IMR-90 (cell line): ENCODE data around the gene TMEM43.

ENCODE experiments used
- BHLHE40 ChIP-seq: fragments of 150-350 bp; IDR thresholded peaks from 2 replicates; pipeline ENCODE4 v1.6.1; 2016; ENCODE audit warnings: mild to moderate bottlenecking, low read depth, low read length
- FOS ChIP-seq: fragments of 150-350 bp; IDR thresholded peaks from 2 replicates; pipeline ENCODE4 v1.6.1; 2016; ENCODE audit warnings: low read depth, low read length
- MAZ ChIP-seq: IDR thresholded peaks from 2 replicates; pipeline ENCODE4 v1.6.1; 2012; ENCODE audit warnings: low read depth, mild to moderate bottlenecking, low read length, improper control_type of control experiment, moderate library complexity, borderline replicate concordance
- POLR2A ChIP-seq: IDR thresholded peaks from 2 replicates; pipeline ENCODE4 v1.6.1; 2012; ENCODE audit warnings: mild to moderate bottlenecking, low read depth, low read length
- RCOR1 ChIP-seq: IDR thresholded peaks from 2 replicates; pipeline ENCODE4 v1.6.1; 2012; ENCODE audit warnings: mild to moderate bottlenecking, low read length, improper control_type of control experiment; ENCODE audit not compliant: insufficient replicate concordance
- RFX5 ChIP-seq: IDR thresholded peaks from 2 replicates; pipeline ENCODE4 v1.8.0; 2012; ENCODE audit warnings: low read depth, mild to moderate bottlenecking, low read length, moderate library complexity
- TF ChIP-seq, protein P1 (sequence below): conservative IDR thresholded peaks from 2 replicates; pipeline ENCODE4 v1.5.1; 2012; ENCODE audit warnings: mild to moderate bottlenecking, low read depth, low read length, improper control_type of control experiment
- TF ChIP-seq, protein P2 (sequence below): fragments of 150-350 bp; IDR thresholded peaks from 2 replicates; pipeline ENCODE4 v1.6.1; 2017; ENCODE audit warnings: mild to moderate bottlenecking, antibody characterized with exemption, low read length, low read depth

DNA sequence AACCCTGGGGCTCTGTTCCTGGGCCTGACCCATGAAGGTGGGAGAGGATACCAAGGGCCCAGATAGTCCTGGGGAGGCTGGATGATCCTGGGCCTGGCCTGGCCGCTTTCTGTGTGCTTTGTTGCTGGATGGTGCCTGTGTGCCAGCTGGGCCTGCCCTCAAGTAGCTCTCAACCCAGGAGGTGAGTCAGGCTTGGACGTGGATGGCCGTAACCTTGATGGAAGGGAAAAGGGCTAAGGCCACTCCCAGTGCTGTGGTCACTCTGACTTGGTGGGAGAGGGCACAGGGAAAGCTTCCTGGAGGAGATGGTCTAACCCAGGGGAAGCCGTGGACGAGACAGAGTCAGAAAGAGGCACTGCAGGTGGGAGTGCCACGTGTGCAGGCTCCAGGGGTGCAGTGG, 9.4 kb downstream of the TMEM43 start:
- TF ChIP-seq, protein P1, sequence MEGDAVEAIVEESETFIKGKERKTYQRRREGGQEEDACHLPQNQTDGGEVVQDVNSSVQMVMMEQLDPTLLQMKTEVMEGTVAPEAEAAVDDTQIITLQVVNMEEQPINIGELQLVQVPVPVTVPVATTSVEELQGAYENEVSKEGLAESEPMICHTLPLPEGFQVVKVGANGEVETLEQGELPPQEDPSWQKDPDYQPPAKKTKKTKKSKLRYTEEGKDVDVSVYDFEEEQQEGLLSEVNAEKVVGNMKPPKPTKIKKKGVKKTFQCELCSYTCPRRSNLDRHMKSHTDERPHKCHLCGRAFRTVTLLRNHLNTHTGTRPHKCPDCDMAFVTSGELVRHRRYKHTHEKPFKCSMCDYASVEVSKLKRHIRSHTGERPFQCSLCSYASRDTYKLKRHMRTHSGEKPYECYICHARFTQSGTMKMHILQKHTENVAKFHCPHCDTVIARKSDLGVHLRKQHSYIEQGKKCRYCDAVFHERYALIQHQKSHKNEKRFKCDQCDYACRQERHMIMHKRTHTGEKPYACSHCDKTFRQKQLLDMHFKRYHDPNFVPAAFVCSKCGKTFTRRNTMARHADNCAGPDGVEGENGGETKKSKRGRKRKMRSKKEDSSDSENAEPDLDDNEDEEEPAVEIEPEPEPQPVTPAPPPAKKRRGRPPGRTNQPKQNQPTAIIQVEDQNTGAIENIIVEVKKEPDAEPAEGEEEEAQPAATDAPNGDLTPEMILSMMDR = no peak
- no peak for TF ChIP-seq RFX5
- no peak for TF ChIP-seq MAZ
- TF ChIP-seq, protein P2, sequence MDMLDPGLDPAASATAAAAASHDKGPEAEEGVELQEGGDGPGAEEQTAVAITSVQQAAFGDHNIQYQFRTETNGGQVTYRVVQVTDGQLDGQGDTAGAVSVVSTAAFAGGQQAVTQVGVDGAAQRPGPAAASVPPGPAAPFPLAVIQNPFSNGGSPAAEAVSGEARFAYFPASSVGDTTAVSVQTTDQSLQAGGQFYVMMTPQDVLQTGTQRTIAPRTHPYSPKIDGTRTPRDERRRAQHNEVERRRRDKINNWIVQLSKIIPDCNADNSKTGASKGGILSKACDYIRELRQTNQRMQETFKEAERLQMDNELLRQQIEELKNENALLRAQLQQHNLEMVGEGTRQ = no peak
- TF ChIP-seq FOS = no peak
- TF ChIP-seq POLR2A = no peak
- no peak for TF ChIP-seq RCOR1
- no peak for TF ChIP-seq BHLHE40
